SK-N-SH (cell line): Measurements from ENCODE around the gene PPP1R9B. TPM values are rescaled to one million over a fixed set of nuclear protein-coding genes. Genes with fewer than 3 reads are reported as not detected.

Source experiments
- CTCF ChIA-PET: fragments of 300-600, 350-600 bp; formaldehyde crosslinking; extraction: SDS; loops from one replicate; lab custom pipeline; 2021; lab: Yijun Ruan, JAX
- POLR2A ChIA-PET: fragments of 350-600 bp; sonication (Branson Sonifier 250); formaldehyde crosslinking; extraction: SDS; loops from one replicate; lab custom pipeline; 2020; ENCODE audit warnings: antibody characterized with exemption, inconsistent platforms; lab: Yijun Ruan, JAX
- DNase-seq: peaks from one replicate; pipeline ENCODE4 v3.0.0; 2012
- H2AFZ ChIP-seq: fragments of 200-600 bp; sonication (generic); 2 replicates; pipeline ENCODE4 v1.8.1; 2016; ENCODE audit warnings: antibody characterized with exemption, mild to moderate bottlenecking, low read depth
- H3F3A ChIP-seq: fragments of 200-600 bp; sonication (generic); replicated peaks from 2 replicates; pipeline ENCODE3; 2016; ENCODE audit warnings: antibody characterized with exemption, mild to moderate bottlenecking; ENCODE audit not compliant: insufficient read depth
- H3K27ac ChIP-seq, 2 experiments: fragments of 200-500 bp in 1 of 2; fragments of 200-600 bp in 1 of 2; sonication (Bioruptor generic) in 1 of 2; sonication (generic), shearing (Covaris generic) in 1 of 2; 2 replicates each; pipeline versions ENCODE4 v1.5.1 to v1.6.1; 2014 to 2016; ENCODE audit warnings: low read depth in 2 of 2, inconsistent platforms in 1 of 2, low read length in 1 of 2, mild to moderate bottlenecking in 1 of 2, mixed read lengths in 1 of 2
- H3K27me3 ChIP-seq: fragments of 200-600 bp; sonication (generic), shearing (Covaris generic); 2 replicates; pipeline ENCODE4 v1.6.1; 2016; ENCODE audit warnings: mixed run types; ENCODE audit not compliant: insufficient read depth
- H3K36me3 ChIP-seq, 2 experiments: fragments of 200-500 bp in 1 of 2; fragments of 200-600 bp in 1 of 2; sonication (Bioruptor generic) in 1 of 2; sonication (generic) in 1 of 2; replicated peaks in 1 of 2; 2 replicates each; pipeline versions ENCODE3 to v1.5.1; 2014 to 2016; ENCODE audit warnings: low read length in 1 of 2, mild to moderate bottlenecking in 1 of 2; ENCODE audit not compliant: insufficient read depth in 2 of 2, control insufficient read depth in 1 of 2
- H3K4me1 ChIP-seq, 2 experiments: fragments of 200-500 bp in 1 of 2; fragments of 200-600 bp in 1 of 2; sonication (Bioruptor generic) in 1 of 2; sonication (generic), shearing (Covaris generic) in 1 of 2; 2 replicates each; pipeline versions ENCODE4 v1.5.1 to v1.6.1; 2014 to 2016; ENCODE audit warnings: low read depth in 1 of 2, low read length in 1 of 2, mixed run types in 1 of 2; ENCODE audit not compliant: insufficient read depth in 2 of 2, control insufficient read depth in 1 of 2
- H3K4me2 ChIP-seq: fragments of 200-600 bp; sonication (generic), shearing (Covaris generic); 2 replicates; pipeline ENCODE4 v1.6.1; 2017; ENCODE audit warnings: mixed run types
- H3K4me3 ChIP-seq, 2 experiments: fragments of 200-500 bp in 1 of 2; fragments of 200-600 bp in 1 of 2; sonication (Bioruptor generic) in 1 of 2; sonication (generic), shearing (Covaris generic) in 1 of 2; 2 replicates each; pipeline versions ENCODE4 v1.5.1 to v1.8.1; 2014 to 2016; ENCODE audit warnings: low read depth in 2 of 2, inconsistent platforms in 1 of 2, low read length in 1 of 2, mild to moderate bottlenecking in 1 of 2, mixed read lengths in 1 of 2, moderate library complexity in 1 of 2
- H3K79me2 ChIP-seq: fragments of 200-600 bp; sonication (generic); 2 replicates; pipeline ENCODE4 v1.8.1; 2017; ENCODE audit warnings: mild to moderate bottlenecking; ENCODE audit not compliant: insufficient read depth
- H3K9ac ChIP-seq: fragments of 200-600 bp; sonication (generic); 2 replicates; pipeline ENCODE4 v1.6.1; 2017; ENCODE audit warnings: mixed run types
- H3K9me2 ChIP-seq: fragments of 200-600 bp; sonication (generic); 2 replicates; pipeline ENCODE4 v1.6.1; 2017; ENCODE audit warnings: mixed run types
- H3K9me3 ChIP-seq: fragments of 200-600 bp; sonication (generic); 2 replicates; pipeline ENCODE4 v1.6.1; 2017; ENCODE audit warnings: mixed run types, mild to moderate bottlenecking, moderate library complexity
- H4K20me1 ChIP-seq: fragments of 200-600 bp; sonication (generic); 2 replicates; pipeline ENCODE4 v1.6.1; 2017; ENCODE audit warnings: mild to moderate bottlenecking, mixed run types; ENCODE audit not compliant: insufficient read depth
- CTCF ChIP-seq: fragments of 200-600 bp; sonication (generic); IDR thresholded peaks from 2 replicates; pipeline ENCODE4 v1.6.1; 2017; ENCODE audit warnings: antibody characterized with exemption, mild to moderate bottlenecking, moderate library complexity
- FOXJ3 ChIP-seq: sonication (generic); formaldehyde crosslinking; IDR thresholded peaks from 2 replicates; pipeline ENCODE4 v1.5.1; 2020; ENCODE audit warnings: mild to moderate bottlenecking, missing genetic modification reagents
- FOXM1 ChIP-seq: IDR thresholded peaks from 2 replicates; pipeline ENCODE4 v1.4.0; 2012; ENCODE audit warnings: low read depth, mild to moderate bottlenecking
- MEF2A ChIP-seq: IDR thresholded peaks from 2 replicates; pipeline ENCODE4 v1.4.0; 2012; ENCODE audit warnings: low read depth, borderline replicate concordance
- MXI1 ChIP-seq: IDR thresholded peaks from 2 replicates; pipeline ENCODE4 v1.6.1; 2012; ENCODE audit warnings: mild to moderate bottlenecking, low read depth, low read length, improper control_type of control experiment
- POLR2AphosphoS5 ChIP-seq: IDR thresholded peaks from 2 replicates; pipeline ENCODE4 v1.6.1; 2012; ENCODE audit warnings: low read depth, low read length
- RAD21 ChIP-seq: IDR thresholded peaks from 2 replicates; pipeline ENCODE4 v1.6.1; 2012; ENCODE audit warnings: mild to moderate bottlenecking, low read length
- RCOR1 ChIP-seq: fragments of 150-350 bp; IDR thresholded peaks from 2 replicates; pipeline ENCODE4 v1.6.1; 2017; ENCODE audit warnings: antibody characterized with exemption, low read length
- REST ChIP-seq: IDR thresholded peaks from 2 replicates; pipeline ENCODE4 v1.6.1; 2012; ENCODE audit warnings: mild to moderate bottlenecking, low read depth, low read length, moderate library complexity
- TAF1 ChIP-seq: IDR thresholded peaks from 2 replicates; pipeline ENCODE4 v1.6.1; 2012; ENCODE audit warnings: low read depth, mild to moderate bottlenecking, low read length, moderate library complexity, borderline replicate concordance
- TCF12 ChIP-seq: IDR thresholded peaks from 2 replicates; pipeline ENCODE4 v1.4.0; 2012
- USF1 ChIP-seq: IDR thresholded peaks from 2 replicates; pipeline ENCODE4 v1.4.0; 2012; ENCODE audit warnings: low read depth, borderline replicate concordance
- USF2 ChIP-seq: fragments of 150-350 bp; IDR thresholded peaks from 2 replicates; pipeline ENCODE4 v1.6.1; 2017; ENCODE audit warnings: antibody characterized with exemption, low read length, low read depth, borderline replicate concordance
- WGBS: methylation state at CpG from one replicate; pipeline ENCODE4 v1.1.6; 2017; ENCODE audit warnings: low lambda C conversion rate; 5-methylcytosine and 5-hydroxymethylcytosine counted together
- polyA plus RNA-seq, 3 experiments: library from polyadenylated mRNA; depleted of rRNA; stranded (reverse); fragments of >200 nt; gene quantifications; 2 replicates each; pipeline ENCODE4 v1.2.3, GENCODE V29; 2012

Gene PPP1R9B
- polyA plus RNA-seq, 1 of the 3 experiments (the other 2 are of a cell fraction), result 35.2 TPM

GRCh38 chr17:50177983-50178834 lies 27.7 kb upstream of the PPP1R9B start (continued):
- TF ChIP-seq TAF1 (0 out of 2 replicates have a peak, but pooled peaks have one; percentile 19), USF2 (peak; percentile 38; the same call in 1 of the 2 replicates), USF1 (peak; percentile 80; the same call in 1 of the 2 replicates), MXI1 (peak; percentile 94), CTCF (peak; percentile 77), FOXJ3 (CRISPR knock-in tag) (no peak), FOXM1 (no peak), RCOR1 (0 out of 2 replicates have a peak, but pooled peaks have one; percentile 29), RAD21 (peak; percentile 53), REST (no peak)

GRCh38 chr17:50177476-50177875 lies 27.0 kb upstream of the PPP1R9B start:
- Histone ChIP-seq H3K36me3 (no peaks in the 10 kb centered on the region), H3F3A (peaks cover 61% of the 10 kb centered on the region), H3K27ac (peak overlapping the region; percentile 94 to 100), H3K4me2 (peak overlapping the region; percentile 68), H3K9me2 (no peaks in the 10 kb centered on the region), H3K79me2 (no peaks in the 10 kb centered on the region), H3K9ac (peak overlapping the region; percentile 55; the same call in 1 of the 2 replicates), H3K4me3 (no peak overlapping the region), H3K9me3 (no peaks in the 10 kb centered on the region)
- POLR2A ChIA-PET, result interaction anchor here (0.9 to 2.0 kb wide), 10 partner anchors 12 to 170 kb away, joined by 3 to 17 read pairs (median 4); partner anchors contain the start of genes PPP1R9B and SGCA
- 97% methylated on average over 10 of the region's 10 CpGs for WGBS
- TF ChIP-seq RCOR1, result no peak
- TF ChIP-seq MEF2A, result no peak
- TF ChIP-seq TCF12, result no peak
- no peak for TF ChIP-seq POLR2AphosphoS5
- TF ChIP-seq FOXM1, result no peak
- TF ChIP-seq, all 33 proteins: peak for 0
- Histone ChIP-seq H3K27me3 (no peaks in the 10 kb centered on the region), H4K20me1 (peaks cover 10% of the 10 kb centered on the region), H3K4me1 (peaks cover 33 to 57% of the 10 kb centered on the region in 2 experiments), H2AFZ (no peak overlapping the region)
- CTCF ChIA-PET, result interaction anchor here (0.7 to 17.0 kb wide), 22 partner anchors 8 to 121 kb away, joined by 3 to 517 read pairs (median 8); partner anchors contain the start of genes COL1A1, PDK2, PPP1R9B and SGCA
- DNase-seq, result no peak
